PC-3 (cell line): ENCODE measurements around the gene SMIM28. TPM values are rescaled to one million over a fixed set of nuclear protein-coding genes. Genes with fewer than 3 reads are reported as not detected.

Experiments
- ATAC-seq: fragments of 200-7000 bp; cut with Tn5 transposase; 2 replicates; pipeline ENCODE4 v1.9.1; 2020; ENCODE audit warnings: mild to moderate bottlenecking, moderate library complexity
- BruUV-seq: library from RNA; stranded (reverse); fragments of 400-500 nt; replicated peaks from 2 replicates; lab custom pipeline; 2021; lab: Mats Ljungman, UMichigan
- CTCF ChIA-PET: fragments of 300-600 bp; sonication (Branson Sonifier 250); formaldehyde crosslinking; loops from one replicate; lab custom pipeline; 2022; ENCODE audit warnings: antibody characterized with exemption; lab: Charles Lee
- POLR2A ChIA-PET: fragments of 300-600 bp; sonication (Branson Sonifier 250); formaldehyde crosslinking; loops from one replicate; lab custom pipeline; 2022; ENCODE audit warnings: antibody characterized with exemption; ENCODE audit not compliant: unreplicated experiment; lab: Charles Lee
- DNase-seq: peaks from one replicate; pipeline ENCODE4 v3.0.0-alpha.2; 2015
- H2AFZ ChIP-seq: fragments of 300-600 bp; sonication (generic); 2 replicates; pipeline ENCODE4 v1.6.0; 2016; ENCODE audit warnings: antibody characterized with exemption, low read length
- H3F3A ChIP-seq: fragments of 300-600 bp; sonication (generic); one replicate; pipeline ENCODE4 v1.6.0; 2017; ENCODE audit warnings: antibody characterized with exemption, low read length, control low read depth, mild to moderate bottlenecking; ENCODE audit not compliant: unreplicated experiment
- H3K27ac ChIP-seq: fragments of 300-600 bp; sonication (generic); 2 replicates; pipeline ENCODE4 v1.5.1; 2016; ENCODE audit warnings: mild to moderate bottlenecking, low read length
- H3K27me3 ChIP-seq: fragments of 300-600 bp; sonication (generic); 2 replicates; pipeline ENCODE4 v1.6.1; 2016; ENCODE audit warnings: low read length, mixed read lengths
- H3K36me3 ChIP-seq: fragments of 300-600 bp; sonication (generic); 2 replicates; pipeline ENCODE4 v1.6.1; 2016; ENCODE audit warnings: low read depth, mixed run types, low read length, mixed read lengths
- H3K4me1 ChIP-seq: fragments of 300-600 bp; sonication (generic); 2 replicates; pipeline ENCODE4 v1.5.1; 2016; ENCODE audit warnings: low read length; ENCODE audit not compliant: insufficient read depth
- H3K4me2 ChIP-seq: fragments of 300-600 bp; sonication (generic); 2 replicates; pipeline ENCODE4 v1.6.0; 2016; ENCODE audit warnings: low read length
- H3K4me3 ChIP-seq: fragments of 300-600 bp; sonication (generic); 2 replicates; pipeline ENCODE4 v1.5.1; 2016; ENCODE audit warnings: mild to moderate bottlenecking, low read length, mixed read lengths
- H3K79me2 ChIP-seq: fragments of 300-600 bp; sonication (generic); 2 replicates; pipeline ENCODE4 v1.6.1; 2017; ENCODE audit warnings: low read length, mixed read lengths
- H3K9ac ChIP-seq: fragments of 300-600 bp; sonication (generic); 2 replicates; pipeline ENCODE4 v1.6.0; 2016; ENCODE audit warnings: mild to moderate bottlenecking, low read length
- H3K9me2 ChIP-seq: fragments of 300-600 bp; sonication (generic); replicated peaks from 2 replicates; pipeline ENCODE4 v1.6.1; 2016; ENCODE audit warnings: mixed run types, low read length, mixed read lengths
- H3K9me3 ChIP-seq: fragments of 300-600 bp; sonication (generic); 2 replicates; pipeline ENCODE4 v1.6.1; 2016; ENCODE audit warnings: low read length, mixed read lengths
- H4K20me1 ChIP-seq: fragments of 300-600 bp; sonication (generic); 2 replicates; pipeline ENCODE4 v1.6.1; 2016; ENCODE audit warnings: low read length, mixed read lengths
- CTCF ChIP-seq: fragments of 300-600 bp; sonication (generic); conservative IDR thresholded peaks from 2 replicates; pipeline ENCODE4 v1.5.1; 2017; ENCODE audit warnings: antibody characterized with exemption, low read depth, mild to moderate bottlenecking, low read length
- EZH2 ChIP-seq: fragments of 300-600 bp; sonication (generic); IDR thresholded peaks from one replicate; pipeline ENCODE4 v1.6.1; 2017; ENCODE audit warnings: antibody characterized with exemption, mild to moderate bottlenecking, low read length; ENCODE audit not compliant: unreplicated experiment
- EZH2phosphoT487 ChIP-seq: fragments of 300-600 bp; sonication (generic); IDR thresholded peaks from 2 replicates; pipeline ENCODE4 v1.6.1; 2018; ENCODE audit warnings: mild to moderate bottlenecking, antibody characterized with exemption, low read length, borderline replicate concordance
- intact Hi-C: fragments of 100-400 bp; cut with micrococcal nuclease; formaldehyde crosslinking; loops from 2 replicates; pipeline ENCODE4 v1.9.0; 2023
- total RNA-seq: library from RNA; depleted of rRNA; stranded (reverse); fragments of >200 nt; gene quantifications from 2 replicates; pipeline ENCODE4 v1.2.3, GENCODE V29; 2014

SMIM28 gene
- total RNA-seq, 1 experiment from 2014 or later, result not detected

- TF ChIP-seq CTCF (no peak), EZH2phosphoT487 (no peak), EZH2 (no peak)
- Histone ChIP-seq H3K27ac (no peak overlapping the region), H2AFZ (no peak overlapping the region), H3K79me2 (no peaks in the 10 kb centered on the region), H3K9ac (no peak overlapping the region), H3K4me2 (no peak overlapping the region), H3K4me3 (no peak overlapping the region), H3K9me2 (0 out of 2 replicates have a peak, but pooled peaks cover 2% of the 10 kb centered on the region), H3K36me3 (no peaks in the 10 kb centered on the region), H4K20me1 (no peaks in the 10 kb centered on the region), H3F3A (no peaks in the 10 kb centered on the region), H3K27me3 (no peaks in the 10 kb centered on the region), H3K4me1 (peaks cover 4% of the 10 kb centered on the region; the same call in 1 of the 2 replicates), H3K9me3 (no peaks in the 10 kb centered on the region)
- intact Hi-C loops, result no loop called here
- no TSS peak for BruUV-seq
- DNase-seq (no peak), ATAC-seq (no peak)
- ChIA-PET CTCF (interaction anchor here (0.6 kb wide), 1 partner anchor 44 kb away, joined by 3 read pairs; no protein-coding TSS in a partner anchor), POLR2A (no interaction called here)
Measured at GRCh38 chr6:138345565-138346285, 32.0 kb upstream of the SMIM28 start.

GRCh38 chr6:138346302-138347195, 31.2 kb upstream of the SMIM28 start:
- DNase-seq (no peak), ATAC-seq (no peak)
- no peaks in the 10 kb centered on the region for H3K79me2 ChIP-seq
- TF ChIP-seq CTCF (no peak), EZH2phosphoT487 (no peak), EZH2 (no peak)
- H3K9me3 ChIP-seq, result no peaks in the 10 kb centered on the region
- H3K4me1 ChIP-seq, result peaks cover 4% of the 10 kb centered on the region; the same call in 1 of the 2 replicates
- intact Hi-C loops, result no loop called here
- H3K9ac ChIP-seq, result no peak overlapping the region
- H4K20me1 ChIP-seq, result no peaks in the 10 kb centered on the region
- CTCF ChIA-PET, result interaction anchor here (0.6 kb wide), 1 partner anchor 45 kb away, joined by 3 read pairs; no protein-coding TSS in a partner anchor
- no peaks in the 10 kb centered on the region for H3K27me3 ChIP-seq
- POLR2A ChIA-PET, result interaction anchor here (0.6 kb wide), 1 partner anchor 161 kb away, joined by 3 read pairs; no protein-coding TSS in a partner anchor
- no TSS peak for BruUV-seq
- H3K27ac ChIP-seq, result no peak overlapping the region
- no peaks in the 10 kb centered on the region for H3K36me3 ChIP-seq
- H3F3A ChIP-seq, result no peaks in the 10 kb centered on the region
- H3K9me2 ChIP-seq, result 0 out of 2 replicates have a peak, but pooled peaks cover 2% of the 10 kb centered on the region
- no peak overlapping the region for H2AFZ ChIP-seq
- no peak overlapping the region for H3K4me2 ChIP-seq
- H3K4me3 ChIP-seq, result no peak overlapping the region
